ENCODE results near the gene RENBP. TPM values are rescaled to one million over a fixed set of nuclear protein-coding genes. Genes with fewer than 3 reads are reported as not detected.

Gene RENBP
- total RNA-seq, 3 donors from 2014 or later: 6.9 to 10.4 (median 8.6) TPM

DNA sequence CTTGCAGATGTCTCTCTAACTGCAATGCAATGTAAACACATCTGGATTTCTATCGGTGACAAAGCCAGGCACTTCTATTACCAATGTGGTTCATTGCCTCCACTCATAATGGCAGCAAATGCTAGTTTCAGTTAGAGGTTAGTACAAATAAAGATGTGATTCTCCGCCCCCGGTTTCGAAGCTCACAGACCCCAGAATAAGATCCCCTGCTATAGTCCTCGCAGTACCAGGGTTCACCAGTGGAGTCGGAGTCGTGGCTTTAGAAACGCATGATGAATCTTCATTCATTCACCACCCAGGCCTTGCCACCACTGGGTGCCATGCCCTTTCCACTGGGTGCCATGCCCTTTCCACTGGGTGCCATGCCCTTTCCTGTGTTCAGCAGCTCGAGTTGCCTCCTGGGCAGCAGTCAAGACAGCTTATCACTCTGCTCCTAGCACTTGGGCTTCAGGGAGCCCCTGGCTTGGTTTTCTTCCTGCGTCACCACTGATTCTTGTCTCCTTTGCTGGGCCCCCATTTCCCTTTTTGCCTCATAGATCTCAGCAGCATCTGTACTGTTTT lies 6.1 kb downstream of the RENBP start:
- no peak overlapping the region for H3K4me3 Mint-ChIP-seq
- H3K27me3 Mint-ChIP-seq (ENCODE audit: low read depth): no peaks in the 10 kb centered on the region
- no peaks in the 10 kb centered on the region for H3K36me3 Mint-ChIP-seq (ENCODE audit: insufficient read depth)
- no peak for DNase-seq
- ATAC-seq: no peak
- H3K9me3 Mint-ChIP-seq: no peaks in the 10 kb centered on the region
- H3K4me1 Mint-ChIP-seq (ENCODE audit: low read depth): peaks cover 8% of the 10 kb centered on the region

DNA sequence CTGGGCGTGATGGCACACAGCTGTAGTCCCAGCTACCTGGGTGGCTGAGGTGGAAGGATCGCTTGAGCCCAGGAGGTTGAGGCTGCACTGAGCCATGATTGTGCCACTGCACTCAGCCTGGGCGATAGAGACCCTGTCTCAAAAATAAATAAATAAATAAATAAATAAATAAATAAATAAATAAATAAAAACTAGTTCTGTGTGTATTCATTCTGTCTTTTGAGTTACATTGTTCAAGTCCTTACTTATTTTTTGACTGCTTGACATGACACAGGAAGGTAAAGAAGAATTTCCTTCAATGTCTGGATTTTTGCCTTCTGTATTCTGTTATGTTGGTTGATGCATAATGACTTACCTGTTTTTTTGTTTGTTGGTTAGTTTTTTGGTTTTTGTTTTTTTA lies 7.4 kb downstream of the RENBP start:
- H3K27me3 Mint-ChIP-seq (ENCODE audit: low read depth): no peaks in the 10 kb centered on the region
- no peak for DNase-seq
- H3K4me1 Mint-ChIP-seq (ENCODE audit: low read depth): peaks cover 10% of the 10 kb centered on the region
- no peak overlapping the region for H3K4me3 Mint-ChIP-seq
- no peaks in the 10 kb centered on the region for H3K9me3 Mint-ChIP-seq
- no peak for ATAC-seq
- no peaks in the 10 kb centered on the region for H3K36me3 Mint-ChIP-seq (ENCODE audit: insufficient read depth)

DNA sequence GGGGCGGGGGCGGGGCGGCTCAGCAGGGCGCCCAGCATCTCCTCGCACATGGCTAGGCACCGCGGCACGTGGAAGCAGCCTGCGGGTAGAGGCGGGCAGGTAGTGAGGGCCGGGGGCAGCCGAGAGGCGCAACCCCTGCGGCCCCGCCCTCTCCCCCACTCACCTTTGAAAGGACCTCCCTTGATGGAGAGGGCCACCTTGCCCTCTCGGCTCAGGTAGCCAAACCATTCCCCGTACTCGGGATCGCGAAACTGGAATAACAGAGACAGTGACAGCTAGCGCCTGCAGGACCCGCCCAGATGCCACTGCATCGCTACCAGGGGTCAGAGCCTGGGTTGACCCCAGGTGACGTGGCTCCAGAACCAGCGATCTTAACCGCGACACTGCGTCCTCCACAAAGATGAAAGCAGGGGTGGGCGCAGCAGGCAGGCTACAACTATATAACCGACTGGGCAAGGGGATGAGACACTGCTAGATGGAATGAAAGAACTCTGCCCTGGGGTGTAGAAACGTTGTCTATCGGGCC lies 9.1 kb downstream of the RENBP start:
- no peak for DNase-seq
- H3K4me3 Mint-ChIP-seq: peak overlapping the region; percentile 74
- no peaks in the 10 kb centered on the region for H3K36me3 Mint-ChIP-seq (ENCODE audit: insufficient read depth)
- no peaks in the 10 kb centered on the region for H3K9me3 Mint-ChIP-seq
- H3K4me1 Mint-ChIP-seq (ENCODE audit: low read depth): peaks cover 9% of the 10 kb centered on the region
- no peaks in the 10 kb centered on the region for H3K27me3 Mint-ChIP-seq (ENCODE audit: low read depth)
- peak in 1 of 2 donors; percentile 0 for ATAC-seq

DNA sequence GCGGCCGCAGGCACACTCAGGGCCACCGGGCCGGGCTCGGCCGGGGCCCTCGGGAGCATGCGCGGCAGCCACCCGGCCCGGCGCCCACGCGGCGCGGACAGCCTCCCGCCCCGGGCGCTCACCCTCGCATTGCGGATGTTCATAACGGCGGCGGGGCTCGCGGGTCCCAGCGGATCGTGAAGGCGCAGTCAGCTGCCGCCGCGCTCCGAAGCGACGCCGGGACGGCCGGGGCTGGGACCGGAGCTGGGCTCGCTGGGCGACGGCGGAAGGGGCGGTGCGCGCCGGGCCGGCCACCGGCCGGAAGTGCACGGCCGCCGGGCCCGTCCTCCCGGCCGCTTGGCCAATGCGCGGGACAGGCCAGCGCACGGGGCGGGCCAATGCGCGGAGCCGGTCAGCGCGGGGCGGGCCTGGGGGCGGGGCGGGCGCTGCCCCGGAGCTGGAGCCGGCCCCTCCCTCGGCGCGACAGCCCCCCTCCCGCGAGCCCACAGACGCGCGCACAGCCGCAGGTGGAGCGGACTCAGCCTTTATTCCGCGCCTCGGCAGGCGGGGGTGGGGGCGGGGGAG lies 9.6 kb downstream of the RENBP start, which contains the start of gene NAA10:
Gene NAA10, minus strand, starts transcription at position 276 of the 564 bp plus-strand sequence. Its CDS starts 133 bp downstream, at position 143.
- no peaks in the 10 kb centered on the region for H3K9me3 Mint-ChIP-seq
- no peaks in the 10 kb centered on the region for H3K36me3 Mint-ChIP-seq (ENCODE audit: insufficient read depth)
- peaks cover 9% of the 10 kb centered on the region for H3K4me1 Mint-ChIP-seq (ENCODE audit: low read depth)
- DNase-seq (peak; percentile 54), ATAC-seq (peak; percentile 92 to 94)
- no peaks in the 10 kb centered on the region for H3K27me3 Mint-ChIP-seq (ENCODE audit: low read depth)
- H3K4me3 Mint-ChIP-seq: peak within 1 kb of the TSS; percentile 88

DNA sequence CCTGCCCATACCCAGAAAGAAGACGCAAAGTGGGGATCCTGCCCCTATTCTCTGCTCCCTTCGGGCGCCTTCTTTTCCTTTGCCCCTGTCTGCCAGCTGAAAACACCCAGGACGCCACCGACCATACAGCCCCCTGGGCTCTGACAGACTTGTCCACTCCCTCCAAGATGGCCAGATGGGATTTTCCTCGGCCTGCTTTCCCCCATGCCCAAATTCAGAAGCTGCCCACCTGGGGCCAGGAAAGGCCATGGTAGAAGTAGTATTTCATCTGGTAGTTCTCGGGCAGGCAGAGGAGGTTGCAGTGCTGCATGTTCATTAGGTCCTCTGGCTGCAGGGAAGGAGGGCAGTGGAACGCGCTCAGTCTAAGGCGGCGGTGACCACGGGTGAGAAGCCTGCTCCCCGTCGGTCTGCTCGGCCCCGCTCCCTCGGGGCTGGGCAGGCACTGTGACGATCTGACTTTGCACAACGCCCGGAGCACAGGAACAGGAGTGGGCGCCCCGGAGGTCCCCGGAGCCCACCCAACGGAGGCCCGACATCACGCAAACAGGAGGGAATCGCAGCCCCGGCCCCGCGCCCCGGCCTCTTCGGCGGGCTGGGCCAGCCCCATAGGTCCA lies 10.2 kb downstream of the RENBP start:
- DNase-seq (no peak), ATAC-seq (peak; percentile 10 to 30)
- Mint-ChIP-seq H3K4me1 (ENCODE audit: low read depth) (peaks cover 11% of the 10 kb centered on the region), H3K9me3 (no peaks in the 10 kb centered on the region), H3K27me3 (ENCODE audit: low read depth) (no peaks in the 10 kb centered on the region), H3K36me3 (ENCODE audit: insufficient read depth) (no peaks in the 10 kb centered on the region), H3K4me3 (peak overlapping the region; percentile 88)

DNA sequence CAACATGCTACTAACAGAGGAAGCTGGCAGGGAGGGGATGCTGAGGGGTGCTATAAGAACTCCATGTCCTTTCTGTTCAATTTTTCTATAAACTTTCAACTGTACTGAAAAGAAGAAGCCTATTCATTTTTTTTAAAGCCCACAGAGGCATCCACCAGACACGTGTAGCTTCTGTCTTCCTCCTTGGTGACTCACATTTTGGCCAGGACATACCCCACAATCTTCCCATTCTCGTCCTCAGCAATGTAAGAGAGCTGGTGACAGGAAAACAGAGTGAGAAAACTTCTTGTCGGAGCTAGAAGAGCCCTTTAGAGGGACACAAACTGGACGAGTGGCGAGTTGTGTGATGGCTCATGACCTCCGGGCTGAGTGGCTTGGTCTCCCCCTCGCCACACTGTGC lies 10.7 kb downstream of the RENBP start:
- peak overlapping the region; percentile 88 for H3K4me3 Mint-ChIP-seq
- H3K9me3 Mint-ChIP-seq: no peaks in the 10 kb centered on the region
- no peaks in the 10 kb centered on the region for H3K27me3 Mint-ChIP-seq (ENCODE audit: low read depth)
- DNase-seq (no peak), ATAC-seq (no peak)
- H3K4me1 Mint-ChIP-seq (ENCODE audit: low read depth): peaks cover 15% of the 10 kb centered on the region
- peaks cover 3% of the 10 kb centered on the region for H3K36me3 Mint-ChIP-seq (ENCODE audit: insufficient read depth)

DNA sequence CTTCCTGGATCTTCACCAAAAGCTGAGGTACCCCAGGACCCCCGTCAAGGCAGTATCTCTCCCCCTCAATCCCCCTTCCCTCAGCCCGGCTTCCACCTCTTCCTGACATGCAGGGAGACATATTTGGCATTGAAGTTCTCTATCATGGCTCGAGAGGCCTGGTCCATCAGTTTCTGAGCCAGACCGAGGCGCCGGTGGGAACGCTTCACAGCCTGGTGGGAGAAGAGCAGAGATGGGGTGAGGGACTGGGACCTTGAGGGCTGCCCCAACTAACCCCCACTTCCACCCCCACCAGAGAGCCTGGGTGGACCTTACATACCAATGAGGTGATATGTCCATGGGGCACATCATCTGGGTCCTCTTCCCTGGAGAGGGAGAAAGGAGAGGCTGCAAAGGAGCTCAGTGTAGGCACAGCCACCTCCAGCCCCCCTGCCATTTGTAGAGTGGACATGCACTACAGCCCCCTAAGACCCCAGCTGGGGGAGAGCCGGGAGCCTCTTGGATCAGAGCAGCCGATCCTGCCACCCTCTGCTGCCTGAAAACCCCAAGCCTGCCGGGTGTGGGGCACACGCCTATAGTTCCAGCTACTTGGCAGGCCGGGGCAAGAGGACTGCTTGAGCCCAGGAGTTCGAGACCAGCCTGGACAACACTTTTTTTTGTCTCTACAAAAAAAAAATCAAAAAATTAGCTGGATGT lies 12.1 kb downstream of the RENBP start:
- peaks cover 3% of the 10 kb centered on the region for H3K36me3 Mint-ChIP-seq (ENCODE audit: insufficient read depth)
- peaks cover 15% of the 10 kb centered on the region for H3K4me1 Mint-ChIP-seq (ENCODE audit: low read depth)
- no peaks in the 10 kb centered on the region for H3K9me3 Mint-ChIP-seq
- H3K4me3 Mint-ChIP-seq: no peak overlapping the region
- ATAC-seq: no peak
- no peaks in the 10 kb centered on the region for H3K27me3 Mint-ChIP-seq (ENCODE audit: low read depth)
- DNase-seq: no peak

DNA sequence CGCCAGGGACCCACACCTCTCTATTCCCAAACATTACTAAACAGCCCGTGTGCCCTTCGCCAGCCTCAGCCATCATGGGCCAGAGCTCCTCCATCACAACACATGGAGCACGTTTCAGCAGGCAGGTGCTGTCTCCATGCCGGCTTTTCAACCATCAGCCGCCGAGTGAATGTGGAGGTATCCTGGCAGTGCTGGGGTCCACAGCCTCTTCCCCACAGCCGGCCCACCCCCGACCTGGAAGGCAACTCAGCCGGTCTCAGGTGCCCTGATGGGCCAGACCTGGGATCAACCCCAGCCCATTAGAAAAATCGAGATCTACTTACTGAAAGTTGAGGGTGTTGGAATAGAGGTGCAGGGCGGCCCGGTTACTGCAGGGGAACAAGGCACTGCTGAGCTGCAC lies 12.7 kb downstream of the RENBP start:
- Mint-ChIP-seq H3K4me1 (ENCODE audit: low read depth) (peaks cover 17% of the 10 kb centered on the region), H3K9me3 (no peaks in the 10 kb centered on the region), H3K4me3 (no peak overlapping the region), H3K27me3 (ENCODE audit: low read depth) (no peaks in the 10 kb centered on the region), H3K36me3 (ENCODE audit: insufficient read depth) (peaks cover 3% of the 10 kb centered on the region)
- DNase-seq (no peak), ATAC-seq (no peak)

DNA sequence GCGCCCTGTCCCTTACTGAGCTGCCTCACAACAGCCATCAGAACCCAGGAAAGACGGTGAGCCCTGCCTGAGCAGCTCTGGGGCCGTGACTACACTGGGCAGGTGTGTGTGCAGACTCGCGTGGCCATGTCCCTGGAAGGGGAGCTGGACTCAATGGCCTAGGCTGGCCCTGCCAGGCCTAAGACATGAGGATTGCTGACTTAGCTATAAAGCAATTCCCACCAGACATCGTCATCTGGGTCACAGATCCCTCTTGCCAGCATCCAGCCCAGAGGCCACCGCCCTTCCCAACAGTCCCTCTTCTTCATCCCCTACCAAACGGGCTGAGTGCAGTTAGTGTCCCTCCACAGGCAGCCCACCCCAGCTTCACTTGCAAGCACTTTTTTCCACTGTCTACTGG lies 13.3 kb downstream of the RENBP start:
- H3K9me3 Mint-ChIP-seq: no peaks in the 10 kb centered on the region
- peaks cover 16% of the 10 kb centered on the region for H3K4me1 Mint-ChIP-seq (ENCODE audit: low read depth)
- ATAC-seq (no peak), DNase-seq (no peak)
- H3K36me3 Mint-ChIP-seq (ENCODE audit: insufficient read depth): peaks cover 3% of the 10 kb centered on the region
- H3K4me3 Mint-ChIP-seq: no peak overlapping the region
- H3K27me3 Mint-ChIP-seq (ENCODE audit: low read depth): no peaks in the 10 kb centered on the region

DNA sequence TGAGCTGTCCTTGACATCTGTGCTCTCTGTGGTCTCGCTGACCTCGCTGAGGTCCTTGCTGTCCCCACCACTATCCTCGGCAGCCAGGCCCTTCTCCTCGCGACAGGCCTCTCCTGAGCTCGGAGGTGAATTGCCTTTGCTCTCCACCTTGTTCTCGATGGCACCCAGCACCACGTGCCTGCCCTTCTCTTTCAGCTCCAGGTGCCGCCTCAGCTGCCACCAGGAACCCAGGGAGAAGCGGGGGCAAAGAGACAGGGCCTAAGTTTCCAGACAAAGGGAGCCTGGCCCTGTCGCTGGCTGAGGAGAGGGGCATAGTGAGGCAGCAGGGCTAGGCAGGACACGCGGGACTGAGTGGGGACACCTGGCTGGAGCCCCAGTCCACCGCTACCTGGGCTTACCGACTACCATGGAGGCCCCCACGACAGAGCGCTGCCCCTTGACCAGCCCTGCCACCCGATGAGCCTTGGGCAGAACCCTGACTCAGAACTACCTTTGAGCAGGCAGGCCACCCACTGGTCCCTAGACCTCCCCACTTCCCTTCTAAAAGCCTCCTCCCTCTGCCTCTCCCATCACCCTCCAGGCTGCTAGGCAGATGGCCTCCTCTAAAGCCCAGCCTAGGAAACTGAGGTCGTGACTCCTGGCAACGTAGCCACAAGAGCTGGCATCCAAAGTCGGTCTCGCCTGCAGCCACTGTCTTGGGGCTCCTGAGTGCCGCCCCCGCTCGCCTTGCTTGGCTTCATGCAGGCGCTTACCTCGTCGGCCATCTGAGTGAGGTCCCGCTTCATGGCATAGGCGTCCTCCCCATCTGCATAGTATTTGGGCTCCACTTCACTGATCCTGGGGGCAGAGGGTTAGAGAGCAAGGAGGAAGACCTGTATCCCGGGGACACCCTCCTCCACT lies 14.2 kb downstream of the RENBP start:
- no peaks in the 10 kb centered on the region for H3K9me3 Mint-ChIP-seq
- H3K4me3 Mint-ChIP-seq: no peak overlapping the region
- peaks cover 16% of the 10 kb centered on the region for H3K4me1 Mint-ChIP-seq (ENCODE audit: low read depth)
- peaks cover 3% of the 10 kb centered on the region for H3K36me3 Mint-ChIP-seq (ENCODE audit: insufficient read depth)
- no peak for DNase-seq
- no peak for ATAC-seq
- no peaks in the 10 kb centered on the region for H3K27me3 Mint-ChIP-seq (ENCODE audit: low read depth)

DNA sequence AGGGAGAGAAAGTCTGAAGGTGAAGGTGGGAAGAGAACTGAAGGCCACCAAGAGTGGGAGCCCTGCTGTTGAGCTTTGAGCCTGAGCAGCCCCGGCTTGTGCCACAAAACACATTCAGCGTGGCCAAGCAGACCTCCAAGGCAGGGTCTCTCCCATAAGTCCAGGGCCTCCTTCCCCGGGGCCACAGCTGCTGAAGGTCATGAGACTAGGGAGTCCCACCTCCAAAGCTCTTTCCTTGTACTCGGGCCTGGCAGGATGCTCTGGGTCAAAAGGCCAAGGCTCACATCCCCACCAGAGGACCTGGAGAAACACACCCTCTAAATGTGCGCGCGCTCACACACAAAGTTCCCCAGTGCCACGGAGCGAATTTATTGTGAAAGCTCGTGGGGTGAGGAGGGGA lies 14.9 kb downstream of the RENBP start:
- Mint-ChIP-seq H3K36me3 (ENCODE audit: insufficient read depth) (peaks cover 3% of the 10 kb centered on the region), H3K4me1 (ENCODE audit: low read depth) (peaks cover 18% of the 10 kb centered on the region), H3K9me3 (no peaks in the 10 kb centered on the region), H3K4me3 (peak overlapping the region; percentile 70), H3K27me3 (ENCODE audit: low read depth) (no peaks in the 10 kb centered on the region)
- no peak for DNase-seq
- no peak for ATAC-seq

DNA sequence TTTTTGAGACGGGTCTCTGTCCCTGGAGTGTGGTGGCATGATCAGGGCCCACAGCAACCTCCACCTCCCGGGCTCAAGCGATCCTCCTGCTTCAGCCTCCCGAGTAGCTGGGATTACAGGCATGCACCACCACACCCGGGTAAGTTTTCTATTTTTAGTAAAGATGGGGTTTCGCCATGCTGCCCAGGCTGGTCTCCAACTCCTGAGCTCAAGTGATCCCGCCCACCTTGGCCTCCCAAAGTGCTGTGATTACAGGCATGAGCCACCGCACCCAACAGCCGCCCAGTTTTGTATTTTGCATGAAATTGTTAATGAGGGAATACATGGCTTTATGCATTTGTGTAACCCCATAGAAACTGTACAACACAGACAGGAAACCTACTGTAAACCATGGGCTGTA lies 15.6 kb downstream of the RENBP start:
- peaks cover 3% of the 10 kb centered on the region for H3K36me3 Mint-ChIP-seq (ENCODE audit: insufficient read depth)

DNA sequence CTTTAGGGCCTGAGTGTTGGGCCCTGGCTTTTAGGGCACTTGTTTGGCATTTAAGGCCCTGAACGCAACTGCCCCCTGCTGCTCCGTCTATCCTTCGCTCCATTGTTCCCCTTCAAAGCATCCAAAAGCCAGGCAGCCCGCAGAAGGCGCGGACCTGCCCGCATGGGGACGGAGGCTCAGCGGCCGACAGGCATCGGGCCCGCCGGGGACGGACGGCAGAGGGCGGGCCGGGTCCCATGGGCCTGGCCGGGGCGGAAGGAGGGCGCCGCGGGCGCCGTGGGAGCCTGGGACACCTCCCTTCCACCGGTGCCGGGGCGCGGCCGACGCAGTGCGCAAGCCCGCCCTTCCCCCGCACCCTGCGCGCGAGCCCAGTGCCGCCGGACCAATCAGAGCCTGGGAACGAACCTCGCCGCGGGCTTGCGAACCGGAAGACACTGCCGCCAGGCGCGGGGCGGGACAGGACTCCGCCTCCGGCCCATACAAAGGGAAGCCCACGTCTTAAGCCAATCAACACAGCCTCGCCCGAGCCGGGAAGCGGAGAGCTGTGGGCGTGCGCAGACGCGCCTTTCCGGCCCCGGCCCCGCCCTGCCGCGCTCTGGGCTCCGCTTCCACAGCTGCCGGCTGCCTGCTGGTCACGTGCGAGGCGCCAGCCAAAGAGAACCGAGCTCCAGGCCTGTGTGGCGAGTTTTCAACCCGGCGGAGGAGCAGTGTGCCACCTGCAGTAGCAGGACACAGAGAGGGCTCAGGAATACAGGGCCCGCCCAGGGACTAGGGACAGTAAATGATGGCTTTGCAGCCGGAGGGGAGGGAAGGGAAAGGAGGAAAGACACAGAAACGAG lies 16.3 kb downstream of the RENBP start:
- DNase-seq: peak; percentile 92
- H3K9me3 Mint-ChIP-seq: no peaks in the 10 kb centered on the region
- H3K36me3 Mint-ChIP-seq (ENCODE audit: insufficient read depth): peaks cover 3% of the 10 kb centered on the region
- peak; percentile 77 to 79 for ATAC-seq
- peaks cover 24% of the 10 kb centered on the region for H3K4me1 Mint-ChIP-seq (ENCODE audit: low read depth)
- H3K4me3 Mint-ChIP-seq: peak overlapping the region; percentile 87
- H3K27me3 Mint-ChIP-seq (ENCODE audit: low read depth): no peaks in the 10 kb centered on the region

More for the DNA sequence above, 15.6 kb downstream of the RENBP start:
- DNase-seq: no peak
- H3K4me1 Mint-ChIP-seq (ENCODE audit: low read depth): peaks cover 21% of the 10 kb centered on the region
- H3K9me3 Mint-ChIP-seq: no peaks in the 10 kb centered on the region
- ATAC-seq: no peak
- H3K27me3 Mint-ChIP-seq (ENCODE audit: low read depth): no peaks in the 10 kb centered on the region
- H3K4me3 Mint-ChIP-seq: peak overlapping the region; percentile 70
